Natural killer cell (primary cell): ENCODE measurements around the gene MYOCD. TPM values are rescaled to one million over a fixed set of nuclear protein-coding genes. Genes with fewer than 3 reads are reported as not detected.

Experiments used
- ATAC-seq, 3 donors: fragments of 150-1000 bp in 2 of 3; fragments of 200-7000 bp in 1 of 3; cut with Tn5 transposase; 1 replicate in 1 of 3; 2 replicates in 2 of 3; pipeline ENCODE4 v1.10.0; 2021; ENCODE audit warnings: mild to moderate bottlenecking in 2 of 3, moderate library complexity in 2 of 3
- DNase-seq, 2 donors: peaks; one replicate each; pipeline versions ENCODE4 v3.0.0 to v3.0.0-alpha.2; 2013 to 2021; ENCODE audit warnings: mixed read lengths in 1 of 2
- H3K27ac ChIP-seq: one replicate; pipeline ENCODE4 v1.5.1; 2013; ENCODE audit warnings: mild to moderate bottlenecking, low read length
- H3K27me3 ChIP-seq: one replicate; pipeline ENCODE4 v1.6.1; 2013; ENCODE audit warnings: low read length; ENCODE audit not compliant: control insufficient read depth, insufficient read depth
- H3K36me3 ChIP-seq: one replicate; pipeline ENCODE4 v1.6.1; 2013; ENCODE audit warnings: low read length; ENCODE audit not compliant: control insufficient read depth, insufficient read depth
- H3K4me1 ChIP-seq: one replicate; pipeline ENCODE4 v1.6.1; 2013; ENCODE audit warnings: low read length; ENCODE audit not compliant: control insufficient read depth, insufficient read depth
- H3K4me3 ChIP-seq: one replicate; pipeline ENCODE4 v1.5.1; 2013; ENCODE audit warnings: low read length
- H3K9me3 ChIP-seq: one replicate; pipeline ENCODE4 v1.6.1; 2013; ENCODE audit warnings: low read length; ENCODE audit not compliant: control insufficient read depth, insufficient read depth
- H3K27ac Mint-ChIP-seq, 2 donors: one replicate each; pipeline ENCODE4 v1.8.0; 2022; ENCODE audit warnings: mild to moderate bottlenecking in 2 of 2, mixed read lengths in 2 of 2, moderate library complexity in 1 of 2
- H3K27me3 Mint-ChIP-seq, 2 donors: one replicate each; pipeline ENCODE4 v1.8.0; 2022; ENCODE audit warnings: low read depth in 2 of 2, mixed read lengths in 2 of 2
- H3K36me3 Mint-ChIP-seq: one replicate; pipeline ENCODE4 v1.8.0; 2022; ENCODE audit warnings: mixed read lengths
- H3K4me1 Mint-ChIP-seq, 2 donors: one replicate each; pipeline ENCODE4 v1.8.0; 2022; ENCODE audit warnings: mixed read lengths in 2 of 2
- H3K4me3 Mint-ChIP-seq: one replicate; pipeline ENCODE4 v1.8.0; 2022; ENCODE audit warnings: mild to moderate bottlenecking, moderate library complexity, mixed read lengths
- H3K9me3 Mint-ChIP-seq, 2 donors: one replicate each; pipeline ENCODE4 v1.8.0; 2022; ENCODE audit warnings: mixed read lengths in 2 of 2
- WGBS: methylation state at CpG from one replicate; pipeline ENCODE4 v1.1.7; 2013; ENCODE audit warnings: missing lambda C conversion rate; ENCODE audit not compliant: insufficient coverage; 5-methylcytosine and 5-hydroxymethylcytosine counted together
- intact Hi-C: fragments of 100-400 bp; cut with micrococcal nuclease; formaldehyde crosslinking; loops from one replicate; pipeline ENCODE4 v1.14.2; 2022
- total RNA-seq, 4 donors: library from RNA; stranded (reverse); fragments of 120-200 nt in 1 of 4; gene quantifications; one replicate each; pipeline versions ENCODE4 v1.2.3 to v1.2.4, GENCODE V29; 2013 to 2022
- TF ChIP-seq, protein P1 (sequence below): fragments of 200-600 bp; IDR thresholded peaks from one replicate; pipeline ENCODE4 v1.8.0; 2022; ENCODE audit warnings: antibody characterized with exemption

The MYOCD gene, protein sequence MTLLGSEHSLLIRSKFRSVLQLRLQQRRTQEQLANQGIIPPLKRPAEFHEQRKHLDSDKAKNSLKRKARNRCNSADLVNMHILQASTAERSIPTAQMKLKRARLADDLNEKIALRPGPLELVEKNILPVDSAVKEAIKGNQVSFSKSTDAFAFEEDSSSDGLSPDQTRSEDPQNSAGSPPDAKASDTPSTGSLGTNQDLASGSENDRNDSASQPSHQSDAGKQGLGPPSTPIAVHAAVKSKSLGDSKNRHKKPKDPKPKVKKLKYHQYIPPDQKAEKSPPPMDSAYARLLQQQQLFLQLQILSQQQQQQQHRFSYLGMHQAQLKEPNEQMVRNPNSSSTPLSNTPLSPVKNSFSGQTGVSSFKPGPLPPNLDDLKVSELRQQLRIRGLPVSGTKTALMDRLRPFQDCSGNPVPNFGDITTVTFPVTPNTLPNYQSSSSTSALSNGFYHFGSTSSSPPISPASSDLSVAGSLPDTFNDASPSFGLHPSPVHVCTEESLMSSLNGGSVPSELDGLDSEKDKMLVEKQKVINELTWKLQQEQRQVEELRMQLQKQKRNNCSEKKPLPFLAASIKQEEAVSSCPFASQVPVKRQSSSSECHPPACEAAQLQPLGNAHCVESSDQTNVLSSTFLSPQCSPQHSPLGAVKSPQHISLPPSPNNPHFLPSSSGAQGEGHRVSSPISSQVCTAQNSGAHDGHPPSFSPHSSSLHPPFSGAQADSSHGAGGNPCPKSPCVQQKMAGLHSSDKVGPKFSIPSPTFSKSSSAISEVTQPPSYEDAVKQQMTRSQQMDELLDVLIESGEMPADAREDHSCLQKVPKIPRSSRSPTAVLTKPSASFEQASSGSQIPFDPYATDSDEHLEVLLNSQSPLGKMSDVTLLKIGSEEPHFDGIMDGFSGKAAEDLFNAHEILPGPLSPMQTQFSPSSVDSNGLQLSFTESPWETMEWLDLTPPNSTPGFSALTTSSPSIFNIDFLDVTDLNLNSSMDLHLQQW
- not detected for total RNA-seq
- total RNA-seq (2013), result not detected

DNA sequence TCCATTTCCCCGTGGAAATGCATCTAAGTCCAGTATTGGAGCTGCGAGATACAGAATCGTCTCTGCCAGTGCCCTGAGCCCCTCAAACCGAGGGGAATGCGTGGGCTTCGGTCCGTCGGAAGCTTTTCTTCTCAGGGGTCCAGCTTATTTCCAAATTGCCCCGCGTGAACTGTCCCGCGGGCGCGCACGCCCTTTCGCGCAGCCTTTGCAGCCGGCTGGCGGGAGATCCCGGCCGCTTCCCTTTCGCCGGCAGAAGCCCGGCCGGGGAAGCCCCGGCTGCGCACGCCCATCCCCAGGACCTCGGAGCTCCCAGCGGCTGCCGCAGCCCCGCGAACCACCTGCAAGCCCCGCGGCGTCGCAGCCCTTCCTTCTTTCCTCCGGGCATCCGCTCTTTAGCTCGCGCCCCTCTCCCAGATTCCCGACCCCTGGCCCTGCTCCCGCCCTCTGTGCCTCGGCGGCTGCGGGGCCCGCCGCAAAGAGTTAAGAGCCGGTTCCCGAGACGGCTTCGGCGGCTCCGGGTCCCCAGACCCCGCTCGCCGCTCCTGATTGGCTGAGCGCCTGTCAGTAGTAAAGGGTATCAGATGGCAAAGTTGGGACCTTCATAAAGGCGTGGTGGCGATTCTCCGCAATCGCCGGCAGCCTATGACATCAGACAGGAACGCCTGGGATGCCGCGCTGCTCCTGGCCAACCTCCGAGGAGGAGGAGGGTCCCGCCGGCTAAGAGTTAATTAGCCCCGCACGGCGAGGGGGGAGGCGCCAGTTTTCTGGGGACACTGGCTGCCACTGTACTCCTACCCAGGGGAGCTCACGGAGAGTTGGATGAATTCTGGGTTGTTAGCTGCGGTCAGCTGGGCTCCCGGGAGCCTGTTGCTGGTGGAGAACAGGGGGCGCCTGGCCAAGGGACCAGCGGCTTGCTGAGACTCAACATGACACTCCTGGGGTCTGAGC lies at the start of gene MYOCD:
MYOCD (plus strand) TSS at position 628 of the 948 bp plus-strand sequence; CDS start at position 927, 299 bp downstream.
- Histone ChIP-seq H3K27ac (no peak within 1 kb of the TSS), H3K4me1 (no peaks in the 10 kb centered on the region), H3K9me3 (no peaks in the 10 kb centered on the region), H3K4me3 (no peak within 1 kb of the TSS), H3K36me3 (no peaks in the 10 kb centered on the region), H3K27me3 (peaks cover 7% of the 10 kb centered on the region)
- Mint-ChIP-seq H3K4me1 (no peaks in the 10 kb centered on the region), H3K4me3 (no peak within 1 kb of the TSS), H3K27me3 (peaks cover 34 to 52% of the 10 kb centered on the region in 2 donors), H3K9me3 (peaks cover 0 to 2% of the 10 kb centered on the region in 2 donors), H3K27ac (no peak within 1 kb of the TSS), H3K36me3 (peaks cover 9% of the 10 kb centered on the region)
- DNase-seq, result no peak
- intact Hi-C loops, result no loop called here
- no peak for ATAC-seq
- TF ChIP-seq, protein P1, sequence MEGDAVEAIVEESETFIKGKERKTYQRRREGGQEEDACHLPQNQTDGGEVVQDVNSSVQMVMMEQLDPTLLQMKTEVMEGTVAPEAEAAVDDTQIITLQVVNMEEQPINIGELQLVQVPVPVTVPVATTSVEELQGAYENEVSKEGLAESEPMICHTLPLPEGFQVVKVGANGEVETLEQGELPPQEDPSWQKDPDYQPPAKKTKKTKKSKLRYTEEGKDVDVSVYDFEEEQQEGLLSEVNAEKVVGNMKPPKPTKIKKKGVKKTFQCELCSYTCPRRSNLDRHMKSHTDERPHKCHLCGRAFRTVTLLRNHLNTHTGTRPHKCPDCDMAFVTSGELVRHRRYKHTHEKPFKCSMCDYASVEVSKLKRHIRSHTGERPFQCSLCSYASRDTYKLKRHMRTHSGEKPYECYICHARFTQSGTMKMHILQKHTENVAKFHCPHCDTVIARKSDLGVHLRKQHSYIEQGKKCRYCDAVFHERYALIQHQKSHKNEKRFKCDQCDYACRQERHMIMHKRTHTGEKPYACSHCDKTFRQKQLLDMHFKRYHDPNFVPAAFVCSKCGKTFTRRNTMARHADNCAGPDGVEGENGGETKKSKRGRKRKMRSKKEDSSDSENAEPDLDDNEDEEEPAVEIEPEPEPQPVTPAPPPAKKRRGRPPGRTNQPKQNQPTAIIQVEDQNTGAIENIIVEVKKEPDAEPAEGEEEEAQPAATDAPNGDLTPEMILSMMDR, result no peak
- WGBS, result 5% methylated on average over 78 of the region's 78 CpGs

DNA sequence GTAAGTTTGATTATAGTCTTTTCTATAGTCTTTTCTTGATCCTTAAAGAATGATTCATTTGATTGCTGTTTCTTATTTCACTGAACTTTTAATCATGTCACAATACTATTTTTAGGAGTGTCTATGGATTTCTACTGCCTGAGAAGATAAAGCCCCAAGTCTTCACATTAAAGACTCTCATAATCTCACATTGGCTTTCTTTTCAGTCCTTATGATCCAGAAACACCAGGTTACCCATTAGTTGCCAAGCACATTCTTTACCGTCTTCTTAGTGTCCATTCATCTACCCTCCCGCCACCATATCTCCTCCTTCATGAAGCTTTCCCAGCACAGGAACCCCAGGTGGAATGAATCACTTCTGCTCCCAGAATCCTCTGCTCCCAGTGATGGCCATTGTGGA lies 49.5 kb upstream of the MYOCD start:
- Histone ChIP-seq H3K4me1 (no peaks in the 10 kb centered on the region), H3K36me3 (no peaks in the 10 kb centered on the region), H3K27me3 (no peaks in the 10 kb centered on the region), H3K4me3 (no peak overlapping the region), H3K27ac (no peak overlapping the region), H3K9me3 (no peaks in the 10 kb centered on the region)
- intact Hi-C loops, result no loop called here
- ATAC-seq (no peak), DNase-seq (no peak)
- no peaks in the 10 kb centered on the region for H3K27me3 Mint-ChIP-seq
- H3K36me3 Mint-ChIP-seq, result no peaks in the 10 kb centered on the region
- H3K27ac Mint-ChIP-seq, result no peak overlapping the region
- WGBS, result 93% methylated on average over 2 of the region's 2 CpGs
- H3K4me1 Mint-ChIP-seq, result no peaks in the 10 kb centered on the region
- no peak overlapping the region for H3K4me3 Mint-ChIP-seq
- peaks cover 7 to 8% of the 10 kb centered on the region in 2 donors for H3K9me3 Mint-ChIP-seq
- TF ChIP-seq, protein P1, result no peak

DNA sequence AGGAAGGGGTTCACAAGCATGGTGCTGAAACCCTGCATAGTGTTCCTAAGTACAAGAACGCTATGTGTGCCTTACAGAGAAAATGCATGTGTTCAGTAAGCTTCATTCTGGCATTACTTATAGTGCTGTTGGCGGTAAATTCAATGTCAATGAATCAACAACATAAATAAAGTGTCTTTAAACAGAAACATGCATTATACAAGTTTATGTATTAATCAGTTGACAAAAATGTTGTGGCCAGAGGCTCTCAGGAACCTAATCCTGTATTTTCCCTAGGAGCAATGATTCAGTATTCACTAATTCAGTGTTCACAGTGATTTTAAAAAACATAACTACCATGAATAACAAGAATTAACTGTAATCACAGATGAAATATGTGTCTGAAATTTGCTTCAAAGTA lies 47.1 kb upstream of the MYOCD start:
- H3K27ac ChIP-seq, result no peak overlapping the region
- intact Hi-C loops, result no loop called here
- H3K4me1 Mint-ChIP-seq, result no peaks in the 10 kb centered on the region
- no peaks in the 10 kb centered on the region for H3K36me3 Mint-ChIP-seq
- H3K27ac Mint-ChIP-seq, result no peak overlapping the region
- ATAC-seq, result no peak
- no peaks in the 10 kb centered on the region for H3K27me3 Mint-ChIP-seq
- no peak overlapping the region for H3K4me3 ChIP-seq
- H3K9me3 Mint-ChIP-seq, result peaks cover 10 to 11% of the 10 kb centered on the region in 2 donors
- no peaks in the 10 kb centered on the region for H3K36me3 ChIP-seq
- no peak overlapping the region for H3K4me3 Mint-ChIP-seq
- no peaks in the 10 kb centered on the region for H3K4me1 ChIP-seq
- no peak for DNase-seq
- WGBS, result 90% methylated on average over 2 of the region's 2 CpGs
- no peaks in the 10 kb centered on the region for H3K9me3 ChIP-seq
- H3K27me3 ChIP-seq, result no peaks in the 10 kb centered on the region
- TF ChIP-seq, protein P1, result no peak
